OCI-LY3 (cell line): ENCODE results near the gene SLC26A4.

ENCODE experiments used
- H2AFZ ChIP-seq: fragments of 200-600, 300-600 bp; shearing (Covaris generic); 2 replicates; pipeline ENCODE4 v1.6.0; 2014; ENCODE audit warnings: antibody characterized with exemption, low read depth, low read length
- H3K27ac ChIP-seq: fragments of 200-600, 300-600 bp; sonication (generic); 2 replicates; pipeline ENCODE4 v1.5.1; 2014; ENCODE audit warnings: mild to moderate bottlenecking, low read length, moderate library complexity, mixed read lengths
- H3K27me3 ChIP-seq: fragments of 200-600, 300-600 bp; sonication (generic); 2 replicates; pipeline ENCODE4 v1.6.1; 2014; ENCODE audit warnings: low read depth, low read length, mixed read lengths
- H3K36me3 ChIP-seq: fragments of 200-600, 300-600 bp; sonication (generic); replicated peaks from 2 replicates; pipeline ENCODE3; 2014; ENCODE audit warnings: low read depth, low read length, mixed read lengths
- H3K4me1 ChIP-seq: fragments of 300-600, 200-600 bp; sonication (generic); 2 replicates; pipeline ENCODE4 v1.6.1; 2014; ENCODE audit warnings: low read length, mixed read lengths
- H3K4me2 ChIP-seq: fragments of 200-600, 300-600 bp; sonication (generic); 2 replicates; pipeline ENCODE4 v1.6.1; 2014; ENCODE audit warnings: low read length, mixed read lengths
- H3K4me3 ChIP-seq: fragments of 300-600, 200-600 bp; sonication (generic); 2 replicates; pipeline ENCODE4 v1.5.1; 2014; ENCODE audit warnings: antibody characterized with exemption, mild to moderate bottlenecking, low read length, moderate library complexity
- H3K79me2 ChIP-seq: fragments of 300-600, 200-600 bp; shearing (Covaris generic); 2 replicates; pipeline ENCODE4 v1.6.1; 2014; ENCODE audit warnings: mild to moderate bottlenecking, low read length, mixed read lengths
- H3K9ac ChIP-seq: fragments of 300-600, 200-600 bp; shearing (Covaris generic); 2 replicates; pipeline ENCODE4 v1.6.0; 2014; ENCODE audit warnings: mild to moderate bottlenecking, low read length, moderate library complexity
- H3K9me3 ChIP-seq: fragments of 200-600, 300-600 bp; shearing (Covaris generic); 2 replicates; pipeline ENCODE4 v1.6.1; 2014; ENCODE audit warnings: low read length, mixed read lengths; ENCODE audit not compliant: insufficient read depth
- H4K20me1 ChIP-seq: fragments of 200-600, 300-600 bp; sonication (generic); 2 replicates; pipeline ENCODE4 v1.6.1; 2016; ENCODE audit warnings: low read length, mixed read lengths; ENCODE audit not compliant: insufficient read depth
- CTCF ChIP-seq: fragments of 200-600, 300-600 bp; sonication (generic); IDR thresholded peaks from 2 replicates; pipeline ENCODE4 v1.5.1; 2014; ENCODE audit warnings: antibody characterized with exemption, low read length, low read depth
- EZH2phosphoT487 ChIP-seq: fragments of 200-600 bp; shearing (Covaris generic); IDR thresholded peaks from 2 replicates; pipeline ENCODE4 v1.6.1; 2018; ENCODE audit warnings: antibody characterized with exemption, mixed run types, low read depth

The SLC26A4 gene

GRCh38 chr7:107692501-107692900, 31.9 kb downstream of the SLC26A4 start:
- Histone ChIP-seq H2AFZ (no peak overlapping the region), H3K36me3 (no peaks in the 10 kb centered on the region), H3K4me2 (no peak overlapping the region), H3K9ac (no peak overlapping the region), H3K4me1 (no peaks in the 10 kb centered on the region), H3K79me2 (no peaks in the 10 kb centered on the region), H3K4me3 (no peak overlapping the region), H3K9me3 (no peaks in the 10 kb centered on the region), H3K27ac (no peak overlapping the region), H3K27me3 (peaks cover 62% of the 10 kb centered on the region), H4K20me1 (no peaks in the 10 kb centered on the region)
- TF ChIP-seq CTCF (no peak), EZH2phosphoT487 (no peak)

- H3K9ac ChIP-seq: no peak overlapping the region
- H3K4me3 ChIP-seq: no peak overlapping the region
- H3K9me3 ChIP-seq: no peaks in the 10 kb centered on the region
- no peak overlapping the region for H2AFZ ChIP-seq
- H3K27me3 ChIP-seq: peaks cover 53% of the 10 kb centered on the region
- H4K20me1 ChIP-seq: no peaks in the 10 kb centered on the region
- no peaks in the 10 kb centered on the region for H3K36me3 ChIP-seq
- TF ChIP-seq EZH2phosphoT487 (no peak), CTCF (no peak)
- H3K4me1 ChIP-seq: no peaks in the 10 kb centered on the region
- no peaks in the 10 kb centered on the region for H3K79me2 ChIP-seq
- no peak overlapping the region for H3K4me2 ChIP-seq
- H3K27ac ChIP-seq: no peak overlapping the region
Observed at GRCh38 chr7:107693396-107693795, 32.8 kb downstream of the SLC26A4 start.

- no peak overlapping the region for H3K9ac ChIP-seq
- no peak overlapping the region for H3K4me2 ChIP-seq
- H3K79me2 ChIP-seq: no peaks in the 10 kb centered on the region
- no peaks in the 10 kb centered on the region for H3K9me3 ChIP-seq
- no peaks in the 10 kb centered on the region for H3K4me1 ChIP-seq
- TF ChIP-seq CTCF (no peak), EZH2phosphoT487 (no peak)
- H4K20me1 ChIP-seq: no peaks in the 10 kb centered on the region
- H3K27me3 ChIP-seq: peaks cover 44% of the 10 kb centered on the region
- no peak overlapping the region for H2AFZ ChIP-seq
- H3K27ac ChIP-seq: no peak overlapping the region
- no peak overlapping the region for H3K4me3 ChIP-seq
- no peaks in the 10 kb centered on the region for H3K36me3 ChIP-seq
Observed at GRCh38 chr7:107694386-107694785, 33.8 kb downstream of the SLC26A4 start.

- Histone ChIP-seq H3K9me3 (no peaks in the 10 kb centered on the region), H3K27ac (no peak overlapping the region), H3K79me2 (no peaks in the 10 kb centered on the region), H3K27me3 (peaks cover 42% of the 10 kb centered on the region), H2AFZ (no peak overlapping the region), H4K20me1 (no peaks in the 10 kb centered on the region), H3K4me3 (no peak overlapping the region), H3K4me1 (no peaks in the 10 kb centered on the region), H3K36me3 (no peaks in the 10 kb centered on the region), H3K4me2 (no peak overlapping the region), H3K9ac (no peak overlapping the region)
- TF ChIP-seq EZH2phosphoT487 (no peak), CTCF (no peak)
Observed at GRCh38 chr7:107696330-107696946, 35.8 kb downstream of the SLC26A4 start.
